Activated naive CD4-positive, alpha-beta T cell treated with anti-CD3 and anti-CD28 coated beads, Interleukin-2, amount 50 U/mL, for 72 hours (primary cell): ENCODE results near the gene RPS6KL1. TPM values are rescaled to one million over a fixed set of nuclear protein-coding genes. Genes with fewer than 3 reads are reported as not detected.

Source experiments
- ATAC-seq, 2 donors: fragments of 150-1000 bp; cut with Tn5 transposase; 2 replicates each; pipeline ENCODE4 v1.10.0; 2021; ENCODE audit warnings: mild to moderate bottlenecking in 2 of 2, moderate library complexity in 2 of 2
- DNase-seq, 2 donors: peaks; one replicate each; pipeline ENCODE4 v3.0.0; 2021 to 2022; ENCODE audit warnings: low spot score in 2 of 2
- H3K27ac Mint-ChIP-seq, 2 donors: one replicate each; pipeline ENCODE4 v1.8.0; 2022; ENCODE audit warnings: mild to moderate bottlenecking in 2 of 2, mixed read lengths in 2 of 2
- H3K36me3 Mint-ChIP-seq, 2 donors: one replicate each; pipeline ENCODE4 v1.8.0; 2022; ENCODE audit warnings: mixed read lengths in 2 of 2
- H3K9me3 Mint-ChIP-seq, 2 donors: one replicate each; pipeline ENCODE4 v1.8.0; 2022; ENCODE audit warnings: mixed read lengths in 2 of 2
- total RNA-seq, 2 donors: library from RNA; stranded (reverse); gene quantifications; one replicate each; pipeline ENCODE4 v1.2.3, GENCODE V29; 2022

RPS6KL1 gene
- total RNA-seq, 2 donors from 2014 or later = 1.1 to 4.8 TPM

DNA sequence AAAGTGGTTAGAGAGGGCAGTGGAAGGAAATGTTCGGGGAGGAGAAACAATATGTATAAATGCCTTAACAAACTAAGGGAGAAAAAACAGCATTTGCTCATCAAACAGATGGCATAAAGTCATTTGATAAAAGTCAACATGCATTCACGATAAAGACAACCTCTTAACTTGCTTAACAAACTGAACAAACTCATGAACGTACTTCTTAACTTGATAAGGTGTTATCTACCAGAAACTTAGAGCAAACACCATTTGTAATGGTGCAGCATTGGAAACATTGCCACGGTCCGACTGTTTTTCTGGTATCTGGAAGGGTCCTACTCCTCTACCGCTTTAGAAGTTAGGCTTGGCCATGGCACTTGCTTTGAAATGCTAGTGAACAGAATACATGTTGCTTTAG is 4.2 kb upstream of the RPS6KL1 start:
- DNase-seq = no peak
- Mint-ChIP-seq H3K36me3 (no peaks in the 10 kb centered on the region), H3K27ac (no peak overlapping the region), H3K9me3 (no peaks in the 10 kb centered on the region)
- ATAC-seq = no peak

DNA sequence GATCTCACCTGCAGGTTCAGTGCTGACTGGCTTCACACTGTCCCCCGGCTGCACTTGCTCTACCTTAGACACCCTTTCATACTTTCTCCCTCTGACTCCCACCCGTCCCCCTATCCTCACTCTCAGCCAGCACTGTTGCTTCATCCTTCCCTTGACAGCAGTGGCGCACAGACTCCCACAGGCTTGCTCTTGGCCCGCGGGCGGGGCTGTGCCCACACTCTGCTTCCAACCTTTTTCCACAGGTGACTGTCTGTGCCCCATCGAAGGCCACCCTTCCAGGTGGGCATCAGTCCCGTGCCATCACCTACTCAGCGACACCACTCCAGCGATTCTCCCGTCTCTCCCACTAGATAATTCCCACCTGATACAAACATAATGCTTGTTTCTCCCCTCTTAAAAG is 1.0 kb upstream of the RPS6KL1 start:
- Mint-ChIP-seq H3K36me3 (no peaks in the 10 kb centered on the region), H3K27ac (no peak overlapping the region), H3K9me3 (no peaks in the 10 kb centered on the region)
- ATAC-seq (no peak), DNase-seq (no peak)

DNA sequence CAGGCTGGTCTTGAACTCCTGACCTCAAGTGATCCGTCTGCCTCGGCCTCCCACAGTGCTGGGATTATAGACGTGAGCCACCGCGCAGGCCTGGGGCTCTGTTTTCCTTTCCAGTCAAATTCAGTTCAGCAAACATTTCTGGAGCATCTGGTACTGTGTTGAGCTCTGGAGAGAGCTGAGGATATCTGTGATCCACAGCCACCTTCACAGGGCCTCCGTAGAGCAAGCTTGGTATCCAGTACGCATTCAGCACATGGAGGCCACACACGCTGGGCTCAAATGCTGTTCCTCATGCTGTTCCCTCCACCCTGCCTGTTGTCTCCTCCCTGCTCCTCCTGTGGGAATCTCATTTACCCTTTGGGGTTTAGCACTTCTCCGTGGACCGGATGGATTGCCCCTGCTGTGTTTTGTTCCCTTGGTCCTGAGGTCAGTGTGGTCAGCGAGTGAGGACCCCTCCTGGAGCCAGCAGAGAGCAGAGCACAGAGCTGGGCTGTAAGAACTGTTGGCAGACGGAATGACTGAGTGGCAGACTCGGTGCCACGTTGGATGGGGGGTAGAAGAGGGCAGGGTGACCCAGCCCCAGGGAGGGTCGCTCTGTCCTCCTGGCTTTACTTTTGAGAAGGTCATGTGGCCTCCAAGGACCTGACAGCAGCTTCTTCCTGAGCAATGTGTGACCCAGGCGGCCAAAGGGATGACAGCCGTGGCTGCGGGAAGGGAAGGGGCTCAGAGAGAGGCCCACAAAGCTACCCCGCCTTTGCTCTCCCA is 891 bp downstream of the RPS6KL1 start:
- no peak for ATAC-seq
- no peaks in the 10 kb centered on the region for H3K36me3 Mint-ChIP-seq
- no peaks in the 10 kb centered on the region for H3K9me3 Mint-ChIP-seq
- no peak for DNase-seq
- H3K27ac Mint-ChIP-seq = peak overlapping the region in 1 of 2 donors; percentile 29

DNA sequence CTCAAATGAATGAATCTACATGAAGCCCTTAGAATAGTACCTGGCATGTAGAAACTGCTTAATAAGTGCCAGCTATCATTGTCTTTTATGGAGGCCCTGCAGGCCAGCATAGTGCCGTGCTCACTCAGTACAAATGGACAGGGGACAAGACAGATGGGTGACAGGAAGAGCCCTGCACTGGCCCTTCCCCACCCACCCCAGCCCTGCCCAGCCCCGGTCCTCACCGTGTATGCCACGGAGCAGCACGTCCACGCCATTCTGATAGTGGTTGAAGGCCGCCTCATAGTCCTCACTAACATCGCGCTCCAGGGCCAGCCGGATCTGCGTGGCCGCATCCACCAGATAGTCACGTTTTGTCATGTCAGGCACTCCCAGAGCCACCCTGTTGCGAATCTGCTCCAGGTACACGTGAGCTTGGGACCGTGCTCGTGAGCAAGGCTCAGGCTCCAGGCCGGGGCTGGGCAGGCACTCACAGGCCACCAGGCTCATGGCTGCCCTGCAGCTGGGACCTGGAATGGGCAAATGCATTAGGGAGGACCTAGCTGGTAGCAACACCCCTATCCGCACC is 1.9 kb downstream of the RPS6KL1 start:
- DNase-seq (no peak), ATAC-seq (no peak)
- no peaks in the 10 kb centered on the region for H3K36me3 Mint-ChIP-seq
- peak overlapping the region in 1 of 2 donors; percentile 59 for H3K27ac Mint-ChIP-seq
- no peaks in the 10 kb centered on the region for H3K9me3 Mint-ChIP-seq

DNA sequence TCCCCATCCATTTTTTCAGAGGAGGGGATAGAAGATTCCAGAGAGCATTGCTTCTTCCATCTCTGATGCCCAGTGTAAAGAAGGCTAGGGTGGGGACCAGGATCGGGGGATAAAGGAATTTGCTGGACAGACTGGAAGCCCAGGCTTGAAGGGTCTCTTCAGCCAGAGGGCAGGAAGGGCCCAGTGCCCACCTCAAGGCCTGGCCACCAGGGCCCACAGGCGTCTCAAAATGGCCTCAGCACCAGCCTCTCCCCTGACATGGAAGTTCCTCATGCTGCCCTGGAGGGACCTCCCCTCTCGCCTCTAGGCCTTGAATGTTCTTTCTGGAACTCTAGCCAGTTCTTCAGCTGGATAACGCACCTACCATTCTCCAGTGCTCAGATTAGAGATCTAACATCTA is 2.8 kb downstream of the RPS6KL1 start:
- Mint-ChIP-seq H3K9me3 (no peaks in the 10 kb centered on the region), H3K27ac (peak overlapping the region; percentile 10 to 59), H3K36me3 (no peaks in the 10 kb centered on the region)
- DNase-seq (no peak), ATAC-seq (no peak)

DNA sequence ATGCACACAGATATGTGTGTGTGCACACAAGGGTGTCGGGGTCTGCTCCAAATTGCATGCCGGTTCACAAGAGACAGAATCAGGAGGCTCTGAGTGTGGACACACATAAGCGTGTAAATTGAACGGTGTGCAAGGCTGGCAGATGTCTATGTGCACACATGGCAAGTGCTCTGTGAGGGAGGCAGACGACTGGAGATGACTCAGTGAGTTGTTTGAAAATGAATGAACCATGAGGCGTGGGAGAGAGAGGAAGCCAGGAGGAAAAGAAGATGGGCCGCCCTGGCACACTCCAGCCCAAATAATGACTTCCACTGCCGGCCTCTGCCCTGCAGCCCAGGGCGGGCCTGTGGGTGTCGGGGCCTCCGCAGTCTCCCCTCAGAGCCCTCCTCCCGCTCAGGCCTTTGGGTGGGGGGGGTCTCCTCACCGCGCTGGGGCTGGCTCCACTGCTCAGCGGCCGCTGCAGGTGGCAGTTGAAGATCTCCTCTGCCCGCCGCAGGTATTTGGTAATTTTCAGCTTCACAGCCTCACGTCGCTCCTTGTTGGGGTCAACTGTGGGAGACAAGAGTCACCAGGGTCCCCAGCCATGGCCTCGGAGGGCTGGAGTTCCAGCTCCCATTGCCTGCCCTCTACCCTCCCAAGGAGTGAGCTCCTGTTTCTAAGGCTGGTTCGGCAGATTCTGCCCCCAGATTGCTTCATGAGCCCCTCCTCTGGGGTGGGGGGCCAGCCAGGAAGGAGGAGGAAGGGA is 3.5 kb downstream of the RPS6KL1 start:
- Mint-ChIP-seq H3K9me3 (no peaks in the 10 kb centered on the region), H3K27ac (peak overlapping the region in 1 of 2 donors; percentile 81), H3K36me3 (no peaks in the 10 kb centered on the region)
- DNase-seq = no peak
- no peak for ATAC-seq

DNA sequence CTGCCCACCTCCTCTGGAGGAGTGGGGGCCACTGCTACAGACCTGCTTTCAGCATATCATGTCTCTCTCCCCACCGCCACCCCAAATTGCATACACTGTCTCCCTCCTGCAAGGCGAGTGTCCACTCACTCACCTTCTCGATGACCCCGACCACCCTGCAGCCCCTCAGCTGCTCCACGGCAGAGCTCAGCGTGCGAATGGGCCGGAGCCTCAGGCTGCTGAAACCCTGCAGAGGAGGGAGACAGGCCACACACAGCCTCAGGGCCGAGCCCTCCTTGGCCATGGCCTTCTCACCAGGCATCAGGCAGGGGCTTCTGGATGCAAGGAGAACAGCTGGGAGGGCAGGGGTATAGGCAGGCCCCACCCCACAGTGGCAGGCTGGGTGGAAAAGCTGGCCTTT is 4.7 kb downstream of the RPS6KL1 start:
- DNase-seq (no peak), ATAC-seq (no peak)
- no peaks in the 10 kb centered on the region for H3K36me3 Mint-ChIP-seq
- no peak overlapping the region for H3K27ac Mint-ChIP-seq
- no peaks in the 10 kb centered on the region for H3K9me3 Mint-ChIP-seq

DNA sequence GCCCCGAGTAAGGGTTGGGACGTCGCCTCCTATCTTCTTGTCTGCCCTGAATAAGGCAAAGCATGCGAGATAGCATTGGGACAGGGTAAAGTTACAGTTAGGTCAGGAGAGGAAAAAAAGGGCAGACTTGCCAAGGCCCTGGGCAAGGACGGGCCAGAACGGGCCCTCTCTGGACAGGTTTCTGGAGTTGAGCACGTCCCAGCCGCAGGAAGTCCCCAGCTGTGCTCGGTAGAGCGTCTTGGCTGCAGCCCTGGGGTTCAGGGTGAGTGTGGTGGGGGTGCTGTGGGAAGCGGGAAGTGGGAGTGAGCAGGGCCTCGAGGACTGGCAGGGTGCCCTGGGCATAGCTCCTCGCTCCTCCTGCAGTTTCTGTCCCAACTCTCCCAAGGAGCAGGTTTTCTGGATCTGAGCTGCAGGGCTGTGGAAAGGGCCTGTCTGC is 5.4 kb downstream of the RPS6KL1 start:
- no peaks in the 10 kb centered on the region for H3K36me3 Mint-ChIP-seq
- no peak for DNase-seq
- H3K27ac Mint-ChIP-seq = no peak overlapping the region
- ATAC-seq = no peak
- H3K9me3 Mint-ChIP-seq = no peaks in the 10 kb centered on the region

DNA sequence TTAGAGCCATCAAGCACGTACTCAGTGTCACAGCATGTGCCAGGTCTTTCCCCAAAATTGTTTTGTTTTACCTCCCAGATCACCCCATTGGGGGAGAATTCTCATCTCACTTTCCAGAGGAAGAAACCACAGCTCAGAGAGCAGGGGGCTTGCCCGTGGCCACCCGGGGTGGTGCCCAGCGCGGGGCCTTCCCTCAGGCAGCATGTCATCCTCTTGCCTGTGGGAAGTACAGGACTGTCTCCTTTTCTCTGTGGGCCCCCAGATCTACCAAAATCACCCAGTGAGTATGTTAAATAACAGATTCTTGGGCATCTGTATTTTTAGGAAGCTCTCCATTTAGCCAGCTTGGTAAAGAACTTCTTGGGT is 5.9 kb downstream of the RPS6KL1 start:
- ATAC-seq (no peak), DNase-seq (no peak)
- Mint-ChIP-seq H3K27ac (no peak overlapping the region), H3K9me3 (no peaks in the 10 kb centered on the region), H3K36me3 (no peaks in the 10 kb centered on the region)

DNA sequence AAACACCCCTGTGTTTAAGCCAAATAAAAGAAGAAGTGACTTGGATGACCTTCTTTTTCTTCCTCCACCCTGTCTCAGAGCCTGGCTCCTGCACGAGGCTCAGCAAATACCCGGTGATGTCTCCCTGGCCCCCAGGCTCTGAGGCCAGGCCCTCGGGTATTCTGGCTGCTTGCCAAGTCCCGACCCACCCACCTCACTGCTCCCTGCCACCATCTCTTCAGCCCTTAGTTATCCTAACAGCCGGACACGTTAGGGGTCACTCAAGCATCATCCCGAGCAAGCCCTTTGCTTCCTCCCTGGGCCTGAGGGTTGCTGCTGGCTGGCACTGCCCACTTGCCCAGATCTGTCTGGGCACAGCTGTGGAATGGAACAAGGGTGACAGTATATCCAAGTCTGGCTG is 7.2 kb downstream of the RPS6KL1 start:
- Mint-ChIP-seq H3K27ac (peak overlapping the region in 1 of 2 donors; percentile 5), H3K36me3 (no peaks in the 10 kb centered on the region), H3K9me3 (no peaks in the 10 kb centered on the region)
- ATAC-seq (no peak), DNase-seq (no peak)

DNA sequence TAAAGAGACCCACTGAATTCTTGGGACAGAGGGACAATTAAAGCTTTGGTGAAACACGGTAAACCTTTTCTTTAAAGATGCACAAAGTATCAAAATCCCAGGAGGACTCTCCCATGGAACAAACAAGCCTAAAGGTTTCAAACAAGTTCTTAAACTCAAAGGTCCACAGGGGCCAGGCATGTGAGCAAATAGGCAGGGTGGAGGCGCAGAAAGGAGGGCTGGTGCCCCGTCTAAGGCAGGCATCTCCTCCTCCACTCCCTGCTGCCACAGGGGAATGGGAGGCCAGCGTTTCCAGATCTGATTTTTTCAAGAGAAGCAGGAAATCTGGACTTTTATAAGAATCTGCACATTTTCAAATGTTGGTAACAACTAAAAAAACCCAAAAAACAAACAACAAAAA is 7.6 kb downstream of the RPS6KL1 start:
- Mint-ChIP-seq H3K27ac (no peak overlapping the region), H3K36me3 (no peaks in the 10 kb centered on the region), H3K9me3 (no peaks in the 10 kb centered on the region)
- ATAC-seq (no peak), DNase-seq (no peak)

DNA sequence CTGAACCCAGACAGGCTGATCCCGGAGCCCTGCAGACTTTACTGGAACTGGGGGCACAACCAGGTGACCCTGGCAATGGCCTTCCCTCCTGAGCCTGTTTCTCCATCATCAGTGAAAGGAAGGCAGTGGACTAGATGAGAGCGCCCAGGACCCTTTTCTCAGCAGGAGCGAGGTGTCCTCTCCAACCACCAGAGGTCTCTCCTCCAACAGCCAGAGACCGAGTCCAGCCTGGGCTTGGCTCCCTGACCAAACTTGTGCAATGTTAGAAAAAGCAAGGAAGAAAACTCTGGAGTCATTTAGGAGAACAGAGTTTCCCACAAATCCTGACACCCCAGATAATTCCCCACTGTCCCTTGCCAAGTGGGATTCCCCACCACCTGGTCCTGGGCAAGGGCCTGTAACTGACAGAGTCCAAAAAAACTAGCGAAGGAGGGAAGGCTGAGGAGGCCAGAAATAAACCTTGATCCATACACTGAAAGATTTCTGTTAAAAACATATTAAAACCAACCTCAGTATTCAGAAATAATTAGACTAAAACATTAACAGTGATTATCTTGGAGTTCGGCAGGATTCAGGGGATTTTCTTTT is 9.0 kb downstream of the RPS6KL1 start:
- DNase-seq = no peak
- ATAC-seq = peak in 1 of 2 donors; percentile 53
- Mint-ChIP-seq H3K9me3 (no peaks in the 10 kb centered on the region), H3K27ac (no peak overlapping the region), H3K36me3 (no peaks in the 10 kb centered on the region)

DNA sequence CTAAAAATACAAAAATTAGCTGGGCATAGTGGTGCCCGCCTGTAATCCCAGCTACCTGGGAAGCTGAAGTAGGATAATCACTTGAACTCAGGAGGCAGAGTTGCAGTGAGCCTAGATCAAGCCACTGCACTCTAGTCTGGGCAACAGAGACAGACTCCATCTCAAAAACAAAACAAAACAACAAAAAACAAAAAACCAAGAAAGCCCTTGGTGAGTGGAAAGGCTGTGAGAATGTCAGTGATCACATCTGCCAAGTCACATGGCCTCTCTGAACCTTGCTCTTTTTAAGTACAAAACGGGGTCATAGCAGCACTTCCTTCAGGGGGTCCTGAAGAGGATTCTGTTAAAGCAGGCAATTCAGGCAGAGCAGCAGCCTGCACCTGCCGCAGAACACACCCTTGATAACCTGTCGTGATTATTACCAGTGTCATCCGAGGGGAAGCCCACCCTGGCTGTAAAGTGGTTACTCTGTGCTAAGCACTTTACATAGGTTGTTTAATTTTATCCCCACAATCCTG is 9.6 kb downstream of the RPS6KL1 start:
- no peak overlapping the region for H3K27ac Mint-ChIP-seq
- no peak for ATAC-seq
- no peaks in the 10 kb centered on the region for H3K36me3 Mint-ChIP-seq

DNA sequence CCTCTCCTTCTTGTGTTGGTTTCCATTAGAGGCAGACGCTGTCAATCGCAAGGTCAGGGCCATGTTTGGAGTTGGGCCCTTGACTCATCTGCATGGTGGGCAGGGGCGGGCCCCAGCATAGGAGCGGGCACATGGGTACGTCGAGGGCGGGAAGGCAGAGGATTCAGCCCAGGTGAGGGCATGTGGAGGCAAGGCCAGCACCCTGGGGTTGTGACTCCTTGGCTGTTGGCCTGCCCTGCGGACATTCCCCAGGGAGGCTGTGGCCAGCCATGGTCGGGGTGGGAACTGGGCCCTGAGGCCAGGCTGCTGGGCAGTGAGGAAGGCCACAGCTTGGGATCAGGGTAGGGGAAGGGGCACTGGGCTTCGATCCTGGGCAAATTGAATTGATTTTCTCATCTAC is 10.3 kb downstream of the RPS6KL1 start:
- Mint-ChIP-seq H3K27ac (peak overlapping the region in 1 of 2 donors; percentile 82), H3K36me3 (no peaks in the 10 kb centered on the region), H3K9me3 (no peaks in the 10 kb centered on the region)
- no peak for DNase-seq
- ATAC-seq = no peak

More for the DNA sequence above, 9.6 kb downstream of the RPS6KL1 start:
- DNase-seq = no peak
- H3K9me3 Mint-ChIP-seq = no peaks in the 10 kb centered on the region

DNA sequence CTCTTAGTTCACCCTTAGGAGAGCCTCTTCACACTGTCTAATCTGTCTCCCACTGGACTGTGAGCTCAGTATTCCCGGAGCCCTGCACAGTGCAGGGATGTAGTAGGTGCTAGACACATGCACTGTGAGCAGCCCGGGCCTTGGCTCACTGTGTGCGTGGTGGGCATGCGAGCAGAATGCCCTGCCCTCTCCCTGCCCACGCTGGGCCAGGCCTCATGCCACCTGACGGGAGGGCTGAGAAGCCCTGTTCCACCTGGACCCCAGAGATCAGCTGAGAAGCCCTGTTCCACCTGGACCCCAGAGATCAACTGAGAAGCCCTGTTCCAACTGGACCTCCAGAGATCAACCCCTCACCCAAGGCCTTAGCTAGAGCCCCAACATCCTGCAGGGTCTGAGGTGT is 10.9 kb downstream of the RPS6KL1 start:
- Mint-ChIP-seq H3K9me3 (no peaks in the 10 kb centered on the region), H3K36me3 (no peaks in the 10 kb centered on the region), H3K27ac (peak overlapping the region in 1 of 2 donors; percentile 10)
- DNase-seq = no peak
- no peak for ATAC-seq

DNA sequence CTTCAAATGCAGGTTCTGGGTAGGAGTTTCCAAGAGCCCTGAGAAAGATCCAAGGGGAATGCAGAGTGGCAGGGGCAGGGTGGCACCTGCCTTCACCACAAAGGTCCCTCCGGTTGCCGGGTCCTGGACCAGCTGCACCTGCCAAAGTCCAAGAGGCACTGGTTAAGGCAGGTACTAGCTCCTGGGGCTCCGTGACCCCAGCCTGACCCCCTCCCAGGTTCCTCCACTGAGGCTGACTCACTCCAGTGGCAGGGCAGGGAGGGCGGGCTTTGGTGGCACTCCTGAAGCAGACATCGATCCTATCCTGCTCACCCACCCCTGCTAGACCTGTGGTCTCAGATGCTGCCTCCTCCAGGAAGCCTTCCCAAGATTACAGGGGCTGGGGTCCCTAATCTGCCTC is 11.4 kb downstream of the RPS6KL1 start:
- H3K36me3 Mint-ChIP-seq = no peaks in the 10 kb centered on the region
- peak overlapping the region; percentile 10 to 64 for H3K27ac Mint-ChIP-seq
- no peak for DNase-seq
- H3K9me3 Mint-ChIP-seq = no peaks in the 10 kb centered on the region
- ATAC-seq = no peak

DNA sequence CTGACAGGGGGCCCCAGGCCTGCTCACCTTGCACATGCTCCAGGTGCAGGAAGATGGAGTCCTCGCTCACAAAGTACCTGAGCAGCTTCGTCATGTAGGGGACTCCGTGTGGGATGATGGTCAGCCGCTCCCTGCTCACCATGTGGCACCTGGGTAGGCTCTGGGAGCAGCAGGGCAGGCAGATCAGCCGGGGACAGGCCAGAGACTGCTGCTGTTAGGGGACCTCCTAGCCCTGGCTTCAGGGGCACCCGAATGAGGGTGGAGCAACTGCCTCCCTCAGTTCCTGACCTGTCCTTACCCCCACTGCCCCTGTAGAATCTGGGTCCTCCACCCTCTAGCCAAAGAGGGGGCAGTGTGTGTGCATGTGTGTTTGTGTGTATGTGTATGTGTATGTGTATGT is 11.8 kb downstream of the RPS6KL1 start:
- Mint-ChIP-seq H3K27ac (peak overlapping the region; percentile 7 to 64), H3K36me3 (no peaks in the 10 kb centered on the region), H3K9me3 (no peaks in the 10 kb centered on the region)
- DNase-seq (no peak), ATAC-seq (no peak)
